Stimulated activated CD8-positive, alpha-beta memory T cell treated with anti-CD3 and anti-CD28 coated beads, Interleukin-15, amount 100 ng/mL, for 48 hours (primary cell): ENCODE measurements around the gene KLHL22.
A peak's percentile ranks its signal among the peaks of the same experiment; 100 is the strongest.
"Not testable (repeated sequence)": the region's sequence is repeated elsewhere in the genome, so short reads cannot be mapped to it uniquely, and the experiment has no call there.

Source experiments
- DNase-seq, 2 donors: peaks; one replicate each; pipeline ENCODE4 v3.0.0-alpha.2; 2020; ENCODE audit warnings: low read depth in 2 of 2

KLHL22 gene

DNA sequence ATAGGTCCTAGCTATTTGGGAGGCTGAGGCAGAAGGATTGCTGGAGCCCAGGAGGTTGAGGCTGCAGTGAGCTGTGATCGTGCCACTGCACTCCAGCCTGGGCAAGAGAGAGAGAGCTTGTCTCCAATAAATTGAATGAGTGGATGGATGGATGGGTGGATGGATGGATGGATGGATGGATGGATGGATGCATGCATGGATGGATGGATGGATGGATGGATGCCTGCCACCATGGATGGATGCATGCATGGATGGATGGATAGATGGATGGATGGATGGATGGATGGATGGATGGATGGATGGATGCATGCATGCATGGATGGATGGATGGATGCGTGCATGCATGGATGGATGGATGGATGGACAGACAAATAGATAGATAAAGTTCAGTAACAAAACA lies 25.1 kb downstream of the KLHL22 start:
- not testable (repeated sequence) for DNase-seq

DNA sequence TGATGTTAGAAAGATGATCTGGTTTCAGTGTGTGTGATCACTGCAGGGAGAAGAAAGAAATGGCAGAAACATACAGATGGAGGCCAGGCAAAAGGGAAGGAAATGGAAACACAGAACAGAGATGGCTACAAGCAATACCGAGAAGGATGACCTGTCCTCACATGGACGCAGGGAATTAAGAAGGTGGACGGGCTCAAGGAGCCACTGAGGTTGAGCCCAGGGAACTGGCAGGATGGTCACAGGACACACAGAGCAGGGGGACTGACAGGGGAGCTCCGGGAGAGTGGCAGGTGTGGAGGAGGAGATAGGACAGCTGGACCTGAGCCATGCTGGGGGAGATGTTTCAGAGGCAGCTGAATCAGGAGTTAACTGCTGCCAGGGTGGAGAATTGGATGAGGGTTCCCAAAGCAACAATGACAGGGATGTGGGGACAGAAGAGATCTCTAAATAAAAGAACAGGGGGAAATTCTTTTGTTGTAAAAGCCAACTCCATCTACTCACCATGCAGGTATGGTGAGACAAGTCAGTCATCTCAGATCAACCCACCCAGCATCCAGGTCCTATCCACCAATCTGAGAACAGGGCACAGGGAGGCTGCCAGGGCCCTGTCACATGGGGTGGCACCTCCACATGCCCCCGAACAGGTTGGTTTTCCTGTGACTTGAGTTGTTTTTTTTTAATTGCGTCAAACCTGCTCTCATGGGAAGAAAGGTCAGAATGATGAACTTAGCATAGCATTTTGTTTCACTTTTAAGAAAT lies 26.3 kb downstream of the KLHL22 start:
- no peak for DNase-seq

DNA sequence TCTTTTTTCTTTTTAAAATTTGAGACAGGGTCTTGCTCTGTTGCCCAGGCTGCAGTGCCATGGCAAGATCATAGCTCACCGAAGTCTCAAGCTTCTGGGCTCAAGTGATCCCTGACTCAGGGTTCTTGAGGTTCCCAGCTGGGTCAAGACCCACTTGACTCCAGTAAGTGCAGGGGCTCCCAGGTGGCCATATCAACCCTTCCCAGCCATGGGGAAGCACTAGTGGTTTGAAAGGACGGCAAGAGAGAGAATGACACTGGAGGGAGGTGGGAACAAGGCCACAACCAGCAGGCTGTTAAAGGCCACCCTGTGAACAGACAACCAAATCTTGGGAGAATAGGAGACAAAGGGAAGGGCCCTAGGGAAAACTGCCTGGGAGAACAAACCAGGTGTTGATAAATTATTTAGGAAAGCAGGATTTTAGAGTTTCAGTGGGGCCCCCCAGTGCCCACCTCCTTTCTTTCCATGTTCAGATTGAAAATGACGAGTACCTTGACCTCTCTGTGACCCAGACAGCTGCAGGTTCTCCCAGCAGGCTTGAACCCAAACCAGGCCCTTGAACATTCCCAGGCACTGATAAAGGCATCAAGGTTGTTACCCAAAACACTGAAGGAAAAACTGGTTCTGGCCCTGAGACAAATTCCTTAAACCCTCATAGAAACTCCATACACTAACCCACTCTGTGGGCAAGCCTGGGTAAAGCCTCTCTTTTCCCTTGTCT lies 28.8 kb downstream of the KLHL22 start:
- DNase-seq, result no peak

DNA sequence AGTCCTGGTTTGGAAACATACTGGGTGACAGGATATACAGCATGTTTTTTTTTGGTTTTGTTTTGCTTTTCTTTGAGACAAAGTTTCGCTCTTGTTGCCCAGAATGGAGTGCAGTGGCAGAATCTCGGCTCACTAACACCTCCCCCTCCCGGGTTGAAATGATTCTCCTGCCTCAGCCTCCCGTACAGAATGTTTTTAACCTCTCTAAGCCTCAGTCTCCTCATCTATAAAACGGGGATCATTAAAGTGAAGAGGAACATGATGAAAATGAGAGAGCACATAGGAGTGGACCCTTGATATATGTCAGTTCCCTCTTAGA lies 29.9 kb downstream of the KLHL22 start:
- no peak for DNase-seq

DNA sequence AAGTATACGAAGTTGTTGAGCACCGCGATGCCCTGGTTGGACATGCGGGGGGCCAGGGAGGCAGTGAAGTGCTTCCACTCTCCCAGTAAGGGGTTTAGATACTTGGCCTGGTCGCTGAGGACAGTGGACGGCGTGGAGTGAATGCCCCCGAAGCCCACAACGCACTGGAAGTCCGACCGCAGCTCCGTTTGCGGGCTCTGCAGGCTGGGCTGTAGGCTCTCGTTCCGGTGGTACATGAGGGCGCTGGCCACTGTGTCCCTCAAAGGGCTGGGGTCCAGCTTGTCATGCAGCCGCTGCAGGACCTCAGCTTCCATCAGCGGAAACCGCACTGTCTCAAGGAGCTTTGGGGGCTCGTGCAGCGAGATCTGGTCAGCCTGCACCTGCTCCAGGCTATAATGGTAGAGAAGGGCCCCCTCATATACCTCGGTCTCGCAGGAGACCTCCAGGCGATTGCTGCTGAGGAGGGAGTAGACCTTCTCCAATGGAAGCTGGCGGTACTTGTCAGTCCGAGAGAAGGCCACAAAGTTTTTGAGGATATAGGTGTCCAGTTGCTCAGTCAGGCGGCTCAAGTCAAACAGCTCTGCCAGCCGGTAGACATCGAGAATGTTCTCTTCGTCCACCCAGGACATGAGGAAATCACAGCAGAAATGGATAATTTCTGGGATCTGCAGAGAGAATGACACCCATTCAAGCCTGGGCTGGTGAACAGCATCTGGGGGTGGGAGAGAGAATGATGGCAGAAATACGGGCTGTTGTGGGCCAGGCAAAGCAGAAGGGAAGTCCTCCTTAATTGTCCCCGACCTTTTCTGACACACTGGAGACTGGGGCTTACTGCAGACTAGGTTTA lies 30.5 kb downstream of the KLHL22 start:
- no peak for DNase-seq

DNA sequence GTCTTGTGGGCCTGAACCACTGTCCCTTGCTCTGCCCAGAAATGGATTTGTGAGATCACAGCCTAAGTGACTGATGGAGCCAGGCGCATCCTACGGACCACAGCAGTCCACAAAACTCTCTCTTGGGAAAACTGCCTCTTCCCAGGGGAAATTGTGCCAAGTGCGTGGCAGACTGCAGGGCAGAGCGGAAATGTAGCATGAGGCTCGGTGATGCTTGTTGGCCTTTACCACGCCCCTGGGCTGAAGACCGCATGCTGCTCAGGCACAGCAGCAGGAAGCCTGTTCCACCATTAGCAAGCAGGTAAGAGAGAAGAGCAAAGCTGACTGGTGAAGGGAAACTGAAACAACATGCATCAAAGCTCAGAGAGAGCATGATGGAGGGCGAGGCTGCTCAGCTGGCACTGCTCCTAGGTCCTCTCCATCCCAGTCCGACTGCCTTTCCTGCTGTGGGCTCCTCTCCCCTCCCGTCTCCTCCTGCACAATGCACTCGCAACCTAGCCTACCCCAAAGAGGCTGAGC lies 31.4 kb downstream of the KLHL22 start:
- DNase-seq, result peak; percentile 29 to 40

DNA sequence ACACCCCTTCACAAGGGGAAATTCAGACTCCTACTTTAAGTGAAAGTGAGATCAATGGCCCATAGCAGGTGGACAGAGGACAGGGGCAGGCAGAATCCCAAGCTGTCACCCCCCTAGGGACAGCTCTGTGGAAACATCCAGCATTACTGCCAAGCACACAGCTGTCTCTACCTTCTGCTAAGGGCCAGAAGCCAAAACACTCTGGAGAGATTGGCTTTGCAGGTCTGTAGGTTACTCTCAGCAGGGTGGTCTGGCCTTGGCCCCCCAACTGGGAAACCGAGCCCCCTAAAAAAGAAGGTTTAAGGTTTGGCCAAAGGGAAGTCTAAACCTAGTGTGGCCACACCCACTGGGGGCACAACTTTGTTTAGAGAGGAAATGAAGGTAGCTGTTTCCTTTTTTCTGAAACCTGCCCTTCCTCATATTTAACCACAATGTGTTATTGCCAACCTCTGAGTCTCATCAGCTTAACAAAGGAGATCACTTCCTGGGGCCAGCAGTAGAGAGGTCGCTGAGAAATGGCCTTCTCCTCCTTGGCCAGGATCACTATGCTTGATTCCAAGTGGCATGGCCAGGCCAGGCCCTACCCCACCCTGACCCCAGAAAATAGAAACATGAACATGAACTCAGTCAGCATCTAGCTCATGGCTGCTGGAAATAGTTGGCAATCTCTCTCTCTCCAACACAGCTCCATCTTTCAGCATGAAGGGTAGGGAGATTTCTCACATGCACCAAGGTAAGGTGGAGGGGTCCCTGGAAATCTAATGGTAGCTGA lies 32.1 kb downstream of the KLHL22 start:
- no peak for DNase-seq

DNA sequence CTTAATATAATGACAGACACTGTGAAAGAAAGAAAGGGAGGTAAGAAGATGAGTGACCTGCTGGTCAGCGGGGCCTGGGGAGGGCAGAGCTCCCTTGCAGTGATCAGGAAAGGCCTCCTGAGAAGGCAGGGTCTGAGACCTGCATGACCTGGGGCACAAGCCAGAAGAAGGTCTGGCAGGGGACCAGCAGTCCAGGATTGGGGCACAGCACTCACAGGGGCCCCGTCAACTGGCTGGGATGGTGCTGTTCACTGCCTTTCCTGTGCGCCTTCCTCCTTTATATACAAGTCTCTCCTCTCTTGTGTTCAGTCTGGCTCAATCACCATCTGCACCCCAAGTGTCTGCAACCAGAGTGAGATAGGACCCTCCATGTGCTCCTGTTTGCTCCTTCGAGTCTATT lies 35.7 kb downstream of the KLHL22 start:
- no peak for DNase-seq

DNA sequence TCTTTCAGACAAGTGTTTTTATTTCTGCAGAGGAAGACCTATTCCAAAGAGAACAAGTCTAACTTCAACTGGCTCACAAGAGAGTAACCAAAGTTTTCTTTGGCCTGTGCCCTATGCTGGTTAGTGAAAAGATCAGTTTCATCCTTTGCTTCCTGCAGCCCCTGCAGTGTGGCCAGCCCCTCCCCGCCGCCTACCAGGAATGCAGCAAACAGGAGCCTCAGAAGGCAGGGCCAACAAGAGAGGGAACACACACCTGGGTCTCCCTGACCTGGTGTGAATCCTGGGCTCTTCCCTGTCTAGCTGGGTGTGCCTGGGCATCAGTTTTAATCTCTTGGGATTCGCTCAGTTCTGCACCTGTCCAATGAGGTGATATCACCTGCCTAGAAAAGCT lies 36.4 kb downstream of the KLHL22 start:
- DNase-seq, result no peak

DNA sequence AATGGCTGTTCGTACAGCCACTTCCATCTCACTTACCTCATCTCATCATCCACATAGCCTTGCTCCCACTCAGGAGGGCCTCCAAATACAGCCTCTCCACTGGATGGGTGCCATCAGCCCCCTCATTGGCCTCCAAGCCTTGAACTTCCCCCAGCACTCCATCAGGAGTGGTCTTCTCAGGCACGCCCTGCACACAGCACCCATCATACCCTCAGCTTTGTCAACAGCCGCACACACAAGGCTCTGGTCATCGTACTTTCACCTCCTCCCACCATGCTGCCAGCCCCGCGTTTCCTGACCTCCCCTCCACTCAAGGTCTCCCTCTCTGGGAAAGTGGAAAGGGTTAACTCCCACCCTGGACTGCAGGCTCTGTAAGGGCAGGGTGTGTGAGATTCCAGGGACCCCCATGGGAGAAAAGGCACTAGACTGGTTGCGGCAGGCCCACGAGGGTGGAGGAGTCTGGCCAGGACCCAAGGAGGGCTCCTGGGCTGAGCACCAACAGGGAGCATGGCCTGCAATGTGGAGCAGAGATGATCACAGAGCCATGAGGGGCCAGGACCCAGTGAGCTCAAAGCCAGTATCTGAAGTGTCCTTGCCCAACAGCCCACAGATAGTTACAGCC lies 37.0 kb downstream of the KLHL22 start:
- DNase-seq, result no peak

DNA sequence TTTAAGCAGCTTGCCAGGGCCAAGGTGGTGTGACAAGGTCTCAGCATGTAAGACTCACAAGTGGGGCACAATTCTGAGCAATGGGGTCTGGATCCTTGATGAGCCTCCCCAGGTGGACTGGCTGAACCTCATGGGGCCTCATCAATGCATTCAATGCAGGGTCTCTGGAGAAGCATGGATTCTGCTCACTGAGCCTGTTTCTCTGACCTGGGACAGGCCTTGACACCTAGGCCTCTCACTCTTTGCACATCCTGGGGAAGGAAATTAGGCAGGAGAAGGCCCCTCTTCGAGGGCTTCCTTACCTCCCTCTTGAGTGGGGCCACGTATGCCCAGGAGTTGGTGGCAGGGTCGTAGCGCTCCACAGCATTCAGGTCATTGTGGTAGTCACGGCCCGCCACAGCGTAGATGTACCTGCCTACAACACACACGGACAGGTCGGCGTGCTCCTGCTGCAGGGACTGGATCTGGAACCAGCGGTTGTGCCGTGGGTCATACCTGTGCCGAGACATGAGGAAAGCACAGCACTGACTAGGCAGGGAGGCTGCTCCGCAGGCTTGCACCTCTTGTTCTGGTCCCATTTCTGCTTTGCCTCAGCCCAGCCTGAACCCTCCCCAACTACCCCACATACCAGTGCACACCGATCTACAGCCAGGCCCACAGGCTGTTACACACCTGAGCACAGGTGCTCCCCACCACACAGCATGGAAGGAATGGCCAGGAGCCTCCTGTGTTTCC lies 37.9 kb downstream of the KLHL22 start:
- no peak for DNase-seq

DNA sequence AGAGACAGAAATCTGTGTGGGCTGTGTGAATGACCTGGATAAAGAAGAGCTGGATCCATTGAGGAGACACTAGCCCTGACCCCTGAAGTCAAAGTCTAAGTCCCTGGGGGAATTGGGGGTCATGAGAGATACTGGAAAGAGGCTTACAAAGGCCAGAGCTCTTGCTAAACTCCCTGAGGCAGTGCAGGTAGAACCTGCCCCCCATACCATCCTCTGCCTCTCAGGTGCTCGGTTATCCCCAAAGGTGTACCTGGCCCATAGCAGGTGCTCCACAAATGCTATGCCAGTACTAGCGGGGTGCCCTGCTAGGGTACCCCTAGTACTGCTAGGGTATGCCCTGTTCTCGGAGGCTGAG lies 38.9 kb downstream of the KLHL22 start:
- DNase-seq, result no peak

DNA sequence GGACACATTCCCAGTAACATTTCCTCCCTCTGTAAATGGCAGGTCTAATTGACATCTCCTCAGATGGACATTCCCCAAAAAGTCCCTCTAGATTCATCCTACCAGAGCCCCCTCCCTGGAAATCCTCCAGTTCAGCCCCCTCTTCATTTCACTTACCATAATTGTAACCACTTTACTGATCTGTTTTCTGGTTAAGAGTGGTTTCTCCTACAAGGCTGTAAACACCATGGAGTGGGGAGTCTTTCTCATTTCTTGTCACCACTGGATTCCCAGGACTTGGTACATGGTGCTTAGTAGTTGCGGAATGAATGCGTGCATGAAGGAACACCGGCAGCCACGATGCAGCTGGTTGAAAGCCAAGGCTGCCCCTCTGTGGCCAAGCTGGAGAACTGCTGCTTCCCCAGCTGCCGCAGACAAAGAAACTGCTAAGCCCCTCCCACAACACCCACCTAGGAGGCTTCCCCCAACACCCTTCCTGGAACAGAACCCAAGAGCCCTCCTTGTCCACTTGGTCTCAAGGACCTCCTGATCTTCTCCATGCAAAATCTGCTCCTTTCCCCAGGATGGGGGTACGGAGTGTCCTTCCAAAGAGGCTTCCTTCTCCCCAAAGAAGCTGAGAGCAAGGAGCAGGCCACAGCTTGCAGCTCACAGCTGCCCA lies 39.4 kb downstream of the KLHL22 start:
- DNase-seq, result peak; percentile 63

DNA sequence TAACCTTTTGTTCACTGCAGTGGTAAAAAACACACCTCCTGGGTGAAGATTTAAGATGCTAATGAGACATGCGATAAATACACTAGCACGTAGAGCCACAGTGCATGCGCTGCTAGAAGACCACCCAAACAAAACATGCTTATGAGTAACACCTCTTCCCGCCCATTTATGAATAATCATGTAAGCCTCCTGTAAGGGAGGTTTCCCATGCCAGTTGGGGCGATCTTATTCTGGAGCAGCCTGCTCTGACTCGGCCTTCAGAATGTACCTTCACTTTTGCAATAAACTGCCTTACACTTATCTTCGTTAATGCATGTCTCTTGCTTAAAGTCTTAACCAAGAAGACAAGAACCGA lies 39.9 kb downstream of the KLHL22 start:
- no peak for DNase-seq

DNA sequence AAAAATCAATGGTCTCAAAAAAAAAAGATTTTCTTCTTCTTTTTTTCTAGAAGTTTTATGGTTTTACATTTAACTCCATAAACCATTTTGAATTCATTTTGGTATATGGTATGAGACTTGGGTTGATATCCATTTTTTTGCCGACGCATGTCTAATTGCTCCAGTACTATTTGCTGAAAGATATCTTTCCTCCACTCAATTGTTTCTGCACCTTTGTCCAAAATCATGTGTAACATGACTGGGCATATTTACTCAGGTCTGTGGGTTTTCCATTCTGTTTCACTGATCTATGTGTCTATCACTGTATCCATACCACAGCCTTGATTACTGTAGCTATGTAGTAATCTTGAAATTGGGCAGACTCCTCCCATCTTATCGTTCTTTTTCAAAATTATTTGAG lies 42.4 kb downstream of the KLHL22 start:
- no peak for DNase-seq

DNA sequence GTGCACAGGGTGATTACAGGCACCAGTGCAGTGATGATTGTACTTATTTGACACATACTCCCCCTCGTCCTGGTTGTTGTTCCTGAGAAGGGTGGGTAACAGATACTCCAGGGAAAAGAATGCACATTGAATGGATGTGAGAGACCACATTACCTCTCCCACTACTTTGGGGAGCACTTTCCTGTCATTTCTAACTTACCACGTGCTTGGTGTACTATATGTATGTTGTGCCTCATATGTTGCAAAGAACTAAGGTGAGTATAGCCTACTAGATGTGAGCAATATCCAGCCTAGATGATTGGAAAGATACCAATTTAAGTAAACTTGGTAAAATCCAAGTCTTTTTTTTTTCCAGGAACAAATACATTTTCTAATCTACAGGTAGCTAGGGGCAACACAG lies 43.7 kb downstream of the KLHL22 start:
- no peak for DNase-seq

DNA sequence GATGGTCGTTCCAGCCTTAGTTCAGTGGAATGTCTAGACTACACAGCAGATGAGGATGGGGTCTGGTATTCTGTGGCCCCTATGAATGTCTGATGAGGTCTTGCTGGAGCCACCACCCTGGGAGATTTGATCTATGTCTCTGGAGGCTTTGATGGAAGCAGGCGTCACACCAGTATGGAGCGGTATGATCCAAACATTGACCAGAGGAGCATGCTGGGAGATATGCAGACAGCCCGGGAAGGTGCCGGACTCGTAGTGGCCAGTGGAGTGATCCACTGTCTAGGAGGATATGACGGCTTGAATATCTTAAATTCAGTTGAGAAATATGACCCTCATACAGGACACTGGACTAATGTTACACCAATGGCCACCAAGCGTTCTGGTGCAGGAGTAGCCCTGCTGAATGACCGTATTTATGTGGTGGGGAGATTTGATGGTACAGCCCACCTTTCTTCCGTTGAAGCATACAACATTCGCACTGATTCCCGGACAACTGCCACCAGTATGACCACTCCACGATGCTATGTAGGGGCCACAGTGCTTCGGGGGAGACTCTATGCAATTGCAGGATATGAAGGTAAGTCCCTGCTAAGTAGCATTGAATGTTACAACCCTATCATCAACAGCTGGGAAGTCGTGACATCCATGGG lies 44.3 kb downstream of the KLHL22 start:
- not testable (repeated sequence) for DNase-seq

DNA sequence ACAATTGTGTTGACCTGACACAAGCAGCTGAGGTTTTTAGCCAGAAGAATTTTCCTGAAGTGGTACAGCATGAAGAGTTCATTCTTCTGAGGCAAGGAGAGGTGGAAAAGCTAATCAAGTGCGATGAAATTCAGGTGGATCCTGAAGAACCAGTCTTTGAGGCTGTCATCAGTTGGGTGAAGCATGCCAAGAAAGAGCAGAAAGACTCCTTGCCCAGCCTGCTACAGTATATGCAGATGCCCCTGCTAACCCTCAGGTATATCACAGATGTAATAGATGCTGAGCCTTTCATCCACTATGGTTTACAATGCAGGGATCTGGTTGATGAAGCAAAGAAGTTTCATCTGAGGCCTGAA lies 45.1 kb downstream of the KLHL22 start:
- DNase-seq, result no peak

DNA sequence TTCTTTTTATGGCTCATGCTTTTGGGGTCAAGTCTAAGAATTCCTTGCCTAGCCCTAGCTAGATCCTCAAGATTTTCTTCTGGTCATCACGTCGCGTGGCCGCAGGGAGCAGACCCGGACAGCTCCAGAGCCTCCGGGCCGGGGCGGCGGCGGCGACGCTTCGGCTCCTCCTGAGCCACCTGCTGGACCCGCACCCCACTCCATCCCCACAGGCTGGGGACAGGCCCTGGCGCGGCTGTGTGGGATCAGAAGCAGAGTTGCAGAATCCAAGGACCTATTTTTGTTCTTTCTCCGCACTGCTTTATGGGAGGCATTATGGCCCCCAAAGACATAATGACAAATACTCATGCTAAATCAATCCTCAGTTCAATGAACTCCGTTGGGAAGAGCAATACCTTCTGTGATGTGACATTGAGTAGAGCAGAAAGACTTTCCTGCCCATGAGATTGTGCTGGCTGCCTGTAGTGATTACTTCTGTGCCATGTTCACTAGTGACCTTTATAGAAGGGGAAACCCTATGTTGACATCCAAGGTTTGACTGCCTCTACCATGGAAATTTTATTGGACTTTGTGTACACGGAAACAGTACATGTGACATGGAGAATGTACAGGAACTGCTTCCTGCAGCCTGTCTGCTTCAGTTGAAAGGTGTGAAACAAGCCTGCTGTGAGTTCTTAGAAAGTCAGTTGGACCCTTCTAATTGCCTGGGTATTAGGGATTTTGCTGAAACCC lies 45.6 kb downstream of the KLHL22 start:
- no peak for DNase-seq
